ENCODE results near the gene GALP.
"Not testable (repeated sequence)": the region's sequence is repeated elsewhere in the genome, so short reads cannot be mapped to it uniquely, and the experiment has no call there.

Gene GALP

DNA sequence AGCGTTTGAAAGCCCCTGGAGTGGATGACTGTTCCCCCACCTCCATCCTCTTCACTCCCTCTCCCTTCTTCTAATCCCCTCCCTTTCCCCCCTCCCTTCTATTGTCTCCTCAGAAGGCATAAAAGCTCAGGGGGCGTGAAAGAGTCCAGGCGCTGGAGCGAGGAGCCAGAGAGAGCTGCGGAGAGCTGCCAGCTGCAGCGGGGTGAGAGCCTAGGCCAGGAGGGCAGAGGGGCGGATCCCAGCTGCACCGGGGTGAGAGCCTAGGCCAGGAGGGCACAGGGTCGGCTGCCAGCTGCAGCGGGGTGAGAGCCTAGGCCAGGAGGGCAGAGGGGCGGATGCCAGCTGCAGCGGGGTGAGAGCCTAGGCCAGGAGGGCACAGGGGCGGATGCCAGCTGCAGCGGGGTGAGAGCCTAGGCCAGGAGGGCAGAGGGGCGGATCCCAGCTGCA, at the start of gene GALP:
TSS of gene GALP (plus strand) at position 148 of the 447 bp plus-strand sequence. CDS start 1,101 bp downstream, outside the sequence.
- DNase-seq = not testable (repeated sequence)

DNA sequence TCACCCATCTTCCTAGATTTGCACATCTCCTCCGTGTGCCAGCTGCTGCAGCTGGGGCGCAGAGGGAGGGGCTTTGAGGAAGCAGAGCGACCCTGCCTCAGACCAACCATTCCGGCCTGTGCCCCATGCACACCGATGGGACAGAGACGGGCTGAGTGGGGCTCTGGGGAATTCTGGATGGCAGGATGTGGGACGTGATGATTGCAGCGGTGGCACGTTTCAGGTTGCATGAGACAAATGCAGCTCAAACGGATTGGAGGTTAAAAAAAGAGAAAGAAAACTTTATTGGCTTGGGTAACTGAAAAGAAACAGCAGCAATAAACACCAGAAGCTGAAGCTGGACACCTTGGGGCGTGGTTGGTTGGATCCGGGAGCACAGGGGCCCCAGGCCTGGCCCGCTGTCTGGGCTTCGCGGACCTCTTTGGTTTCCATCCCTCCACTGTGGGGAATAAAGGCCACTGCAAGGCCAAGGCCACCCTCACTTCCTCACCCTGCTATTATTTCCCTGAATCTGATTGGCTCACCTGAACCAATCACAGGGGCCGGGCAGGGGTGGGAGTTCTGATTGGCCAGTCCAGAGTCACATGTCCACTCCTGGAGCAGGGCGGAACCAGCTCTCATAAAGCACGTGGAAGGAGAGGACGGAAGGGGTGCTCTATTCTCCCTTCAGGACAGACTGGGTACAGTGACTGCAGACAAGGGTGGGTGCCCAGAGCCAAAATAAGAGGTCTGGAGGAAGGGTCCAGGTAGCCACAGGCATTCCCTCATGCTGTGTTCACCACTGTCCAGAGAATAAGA, 48.6 kb upstream of the GALP start:
- DNase-seq = no peak

DNA sequence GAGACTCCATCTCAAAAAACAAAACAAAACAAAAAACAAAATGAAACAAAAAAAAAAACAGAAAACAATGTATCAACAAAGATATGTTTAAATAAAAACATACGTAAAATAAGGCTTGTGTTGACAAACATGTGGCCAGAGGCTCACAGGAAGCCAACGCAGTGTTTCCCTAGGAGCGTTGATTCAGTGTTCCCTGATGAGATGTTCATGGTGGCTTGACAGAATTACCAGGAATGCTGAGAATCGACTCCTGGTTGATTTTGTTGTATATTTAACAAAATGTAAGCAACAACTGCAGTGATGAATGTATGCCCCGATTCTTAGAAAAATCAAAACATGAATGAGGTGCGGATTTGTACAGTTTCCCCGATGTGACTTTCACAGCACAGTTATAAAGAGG, 45.8 kb upstream of the GALP start:
- no peak for DNase-seq

DNA sequence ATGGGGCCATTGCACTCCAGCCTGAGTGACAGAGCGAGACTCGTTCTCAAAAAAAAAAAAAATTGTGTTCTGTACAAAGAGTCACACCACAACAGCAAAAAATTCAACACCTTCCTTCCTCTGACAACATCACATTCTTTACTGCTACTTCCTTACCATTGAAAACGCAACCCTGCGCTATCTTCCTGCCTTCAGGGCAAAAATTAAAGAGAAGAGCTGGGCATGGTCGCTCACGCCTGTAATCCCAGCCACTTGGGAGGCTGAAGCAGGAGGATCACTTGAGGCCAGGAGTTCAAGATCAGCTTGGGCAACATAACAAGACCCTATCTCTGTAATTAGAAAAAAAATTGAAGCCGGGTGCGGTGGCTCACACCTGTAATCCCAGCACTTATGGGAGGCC, 44.2 kb upstream of the GALP start:
- no peak for DNase-seq

DNA sequence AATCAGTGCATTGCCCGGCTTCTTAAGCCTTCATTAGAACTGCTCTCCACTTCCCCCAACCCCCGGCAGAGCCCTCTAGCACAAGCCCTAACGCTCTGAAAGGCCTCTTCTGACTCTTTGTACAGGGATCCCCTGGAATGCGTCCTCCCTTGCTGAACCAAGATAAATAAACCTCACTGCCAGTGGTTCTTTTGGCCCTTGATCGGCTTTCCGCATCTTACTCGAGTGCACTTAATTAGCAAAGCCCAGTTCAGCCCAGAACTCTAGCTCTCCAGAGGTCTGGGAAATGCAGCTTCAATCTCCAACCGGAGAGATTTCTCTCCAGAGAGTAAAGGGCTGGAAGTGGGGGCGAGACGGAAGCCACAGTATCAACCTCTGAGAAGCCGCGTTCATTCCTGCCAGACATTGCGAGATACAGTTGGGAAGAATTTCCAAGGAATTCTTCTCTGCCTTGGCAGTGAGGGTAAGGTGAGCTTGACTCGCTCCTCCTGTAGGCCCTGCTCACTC, 43.4 kb upstream of the GALP start:
- no peak for DNase-seq

DNA sequence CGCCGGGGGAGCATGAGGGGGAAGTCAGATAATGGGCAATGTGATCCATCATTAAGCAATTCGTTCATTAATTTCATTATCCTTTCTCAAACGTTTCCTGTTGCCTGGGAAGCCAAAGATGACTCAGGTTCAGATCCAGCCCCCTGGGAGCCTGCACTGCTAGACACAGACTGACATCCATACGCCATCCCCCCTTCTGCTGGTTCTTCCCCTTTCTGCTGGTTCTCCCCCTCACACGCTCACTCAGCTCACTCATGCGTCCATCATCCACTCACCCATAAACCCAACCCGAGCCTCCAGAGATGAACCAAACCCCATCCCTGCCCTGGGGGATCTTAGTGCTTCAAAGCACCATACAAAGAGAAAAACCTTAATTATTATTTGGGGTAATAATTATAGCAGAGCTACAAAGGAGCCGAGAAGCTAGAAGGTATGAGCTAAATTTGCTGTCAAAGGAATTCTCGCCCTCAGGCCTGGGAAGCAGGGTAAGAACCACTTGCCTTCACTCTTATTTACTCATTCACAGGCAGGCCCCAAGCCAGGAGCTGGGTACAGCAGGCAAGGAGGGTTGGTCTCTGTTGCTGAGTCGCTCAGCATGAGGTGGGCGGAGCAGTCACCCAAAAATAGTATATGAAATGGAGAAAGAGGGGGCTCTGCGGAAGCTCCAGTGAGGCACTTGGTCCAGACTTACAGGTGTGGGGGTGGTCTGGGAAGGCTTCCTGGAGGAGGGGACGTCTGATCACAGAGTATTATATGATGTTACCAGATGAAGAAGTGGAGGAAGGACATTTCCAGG, 41.8 kb upstream of the GALP start:
- no peak for DNase-seq

DNA sequence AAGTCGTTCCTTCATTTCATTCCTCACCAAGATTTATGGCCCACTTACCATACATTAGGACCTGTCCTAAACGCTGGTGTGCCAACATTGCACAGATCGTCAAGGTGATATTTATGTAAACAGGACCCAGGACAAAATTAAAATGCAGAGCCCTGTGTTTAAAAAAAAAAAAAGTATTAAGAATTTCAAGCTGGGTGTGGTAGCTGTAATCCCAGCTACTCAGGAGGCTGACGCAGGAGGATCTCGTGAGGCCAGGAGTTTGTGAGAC, 41.2 kb upstream of the GALP start:
- no peak for DNase-seq

DNA sequence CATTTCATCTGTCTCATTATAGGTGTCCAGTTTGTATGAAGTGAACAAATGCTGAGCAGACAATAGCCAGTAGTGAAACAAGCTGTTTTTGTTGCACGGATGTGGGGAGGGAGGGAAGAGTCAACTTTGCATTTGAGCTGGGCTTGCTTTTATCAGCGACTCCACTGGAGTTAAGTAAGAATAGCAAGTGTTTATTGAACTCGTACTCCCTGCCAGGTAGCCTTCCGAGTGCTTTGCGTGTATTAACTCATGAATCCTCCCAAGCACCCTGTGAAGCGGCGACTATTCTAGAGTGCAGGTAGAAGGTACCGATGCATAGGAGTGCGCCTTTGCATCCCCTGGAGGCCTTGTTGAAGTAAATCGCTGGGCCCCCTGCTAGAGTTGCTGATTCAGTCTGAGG, 39.4 kb upstream of the GALP start:
- DNase-seq = no peak

DNA sequence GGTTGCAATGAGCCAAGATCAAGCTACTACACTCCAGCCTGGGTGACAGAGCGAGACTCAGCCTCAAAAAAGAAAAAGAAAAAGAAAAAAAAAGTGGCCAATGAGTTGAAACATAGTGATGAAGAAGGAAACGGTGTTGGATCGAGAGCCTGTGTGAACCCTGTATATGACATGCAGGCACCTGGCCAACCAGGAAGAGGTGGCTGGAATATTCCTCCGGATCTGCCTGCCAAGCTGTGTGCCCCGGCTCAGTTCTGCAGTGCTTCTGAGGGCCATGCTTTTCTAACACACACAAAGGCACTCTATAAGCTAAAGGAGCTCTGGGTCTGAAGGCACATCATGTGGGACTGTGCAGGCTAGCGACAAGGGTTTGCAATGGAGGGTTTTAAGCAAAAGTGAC, 38.4 kb upstream of the GALP start:
- DNase-seq = no peak

DNA sequence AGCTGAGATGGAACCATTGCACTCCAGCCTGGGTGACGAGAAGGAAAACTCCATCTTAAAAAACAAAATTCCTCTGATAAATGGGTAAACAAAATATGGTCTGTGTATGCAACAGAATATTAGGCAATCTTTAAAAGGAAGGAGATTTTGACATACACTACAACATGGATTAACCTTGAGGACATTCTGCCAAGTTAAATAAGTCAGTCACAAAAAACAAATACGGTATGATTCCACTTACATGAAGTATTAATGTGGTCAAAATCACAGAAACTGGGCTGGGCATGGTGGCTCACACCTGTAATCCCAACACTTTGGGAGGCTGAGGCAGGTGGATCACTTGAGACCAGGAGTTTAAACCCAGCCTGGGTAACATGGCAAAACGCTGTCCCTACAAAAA, 37.7 kb upstream of the GALP start:
- DNase-seq = no peak

DNA sequence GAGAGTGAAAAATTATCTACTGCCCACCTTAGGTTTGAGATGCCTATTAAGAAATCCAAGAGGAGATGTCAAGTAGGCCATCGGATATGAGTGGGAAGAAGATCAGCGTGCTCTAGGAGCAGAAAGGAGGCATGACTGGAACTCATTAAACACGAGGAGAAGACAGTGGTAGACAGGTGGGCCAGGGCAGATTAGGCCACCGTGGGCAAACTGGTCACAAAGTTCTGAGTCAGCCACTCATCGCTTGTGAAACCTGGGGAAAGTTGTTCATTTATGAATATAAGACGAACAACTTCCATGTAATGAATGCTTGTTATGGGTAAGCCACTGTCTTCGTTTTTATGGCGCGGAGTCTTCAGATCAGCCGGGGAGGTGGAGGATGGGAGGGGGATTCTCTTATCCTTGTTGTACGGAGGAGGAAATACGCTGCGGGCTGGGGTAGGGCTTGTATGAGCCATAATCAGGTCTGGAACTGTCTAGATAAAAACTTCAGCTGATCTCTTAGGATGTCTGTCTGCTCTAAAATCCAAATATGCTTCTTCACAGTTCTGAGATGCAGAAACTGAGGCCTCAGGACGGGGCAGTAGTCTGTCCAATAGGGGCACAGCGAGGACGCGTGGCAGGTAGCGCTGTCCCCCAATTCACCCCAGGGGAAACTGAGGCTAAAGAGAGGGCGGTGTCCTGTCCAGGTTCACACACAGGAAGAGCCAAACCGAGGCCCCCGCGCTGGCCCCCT, 35.8 kb upstream of the GALP start:
- DNase-seq = no peak

DNA sequence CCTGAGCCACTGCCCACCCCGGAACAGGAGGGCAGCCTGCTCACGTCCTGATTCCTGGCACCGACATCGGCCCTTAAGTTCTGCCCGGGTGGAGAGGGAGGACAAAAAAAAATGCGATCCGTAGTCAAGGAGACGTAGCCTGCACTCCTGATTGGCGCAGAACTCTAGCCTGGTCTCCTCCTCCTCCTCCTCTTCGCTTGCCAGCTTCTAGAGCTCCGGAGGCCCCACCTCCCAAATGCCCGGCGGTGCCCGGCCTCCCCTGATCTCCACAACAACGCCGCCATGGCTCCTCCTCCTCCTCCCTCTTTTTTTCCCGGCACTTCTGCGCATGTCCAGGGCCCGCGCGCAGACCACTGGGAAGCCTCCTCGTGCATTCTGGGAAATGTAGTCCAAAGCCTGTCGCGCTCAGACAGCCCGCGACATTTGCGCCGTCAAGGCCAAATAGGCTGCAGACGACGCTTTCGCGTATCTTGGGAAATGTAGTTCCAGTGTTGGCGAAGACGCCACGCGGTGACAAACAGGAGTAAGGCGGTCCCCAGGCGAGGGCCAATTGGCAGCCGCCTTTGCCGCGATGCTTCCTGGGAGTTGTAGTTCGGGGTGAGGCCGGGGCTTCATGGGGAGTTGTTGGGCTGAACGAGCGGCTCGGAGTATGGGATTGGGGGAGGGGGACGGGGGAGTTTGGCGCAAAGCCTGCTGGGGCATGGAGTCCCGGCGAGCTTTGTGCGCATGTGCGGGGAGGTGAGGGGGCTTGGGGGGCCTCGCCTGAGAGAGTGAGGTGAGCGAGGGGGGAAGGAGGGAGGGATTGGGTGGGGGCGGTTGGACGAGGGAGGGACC, 35.0 kb upstream of the GALP start, which contains the start of gene ZNF444:
TSS of gene ZNF444 (plus strand) at position 705 of the 834 bp plus-strand sequence. CDS start 5,625 bp downstream, outside the sequence.
- peak; percentile 100 for DNase-seq

DNA sequence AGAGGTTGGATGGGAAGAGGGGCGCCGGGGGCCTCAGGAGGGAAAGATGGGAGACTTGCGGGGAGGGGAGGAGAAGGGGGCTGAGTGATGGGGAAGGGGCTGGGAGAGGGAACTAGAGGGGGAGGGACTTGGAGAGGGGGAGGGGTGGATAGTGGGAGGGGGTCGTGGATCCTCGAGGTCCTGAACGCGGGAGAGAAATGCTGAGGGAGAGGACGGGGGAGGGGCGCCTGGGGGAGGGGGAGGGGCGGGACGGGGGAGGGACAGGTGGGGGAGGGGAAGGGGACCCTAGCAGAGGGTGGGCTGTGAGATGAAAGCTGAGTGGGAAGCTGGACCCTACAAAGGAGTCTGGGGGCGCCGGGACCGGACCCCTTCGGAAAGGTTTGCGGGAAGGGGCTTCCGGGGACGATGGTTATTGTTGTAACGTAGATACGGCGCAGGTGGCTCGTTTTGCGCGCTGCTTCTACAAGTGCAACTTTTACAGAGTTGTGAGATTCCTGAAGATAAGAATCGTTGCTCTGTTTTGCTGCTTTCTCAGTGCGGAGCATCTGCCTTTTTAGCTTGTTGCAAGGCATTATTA, 34.3 kb upstream of the GALP start:
- DNase-seq = no peak

DNA sequence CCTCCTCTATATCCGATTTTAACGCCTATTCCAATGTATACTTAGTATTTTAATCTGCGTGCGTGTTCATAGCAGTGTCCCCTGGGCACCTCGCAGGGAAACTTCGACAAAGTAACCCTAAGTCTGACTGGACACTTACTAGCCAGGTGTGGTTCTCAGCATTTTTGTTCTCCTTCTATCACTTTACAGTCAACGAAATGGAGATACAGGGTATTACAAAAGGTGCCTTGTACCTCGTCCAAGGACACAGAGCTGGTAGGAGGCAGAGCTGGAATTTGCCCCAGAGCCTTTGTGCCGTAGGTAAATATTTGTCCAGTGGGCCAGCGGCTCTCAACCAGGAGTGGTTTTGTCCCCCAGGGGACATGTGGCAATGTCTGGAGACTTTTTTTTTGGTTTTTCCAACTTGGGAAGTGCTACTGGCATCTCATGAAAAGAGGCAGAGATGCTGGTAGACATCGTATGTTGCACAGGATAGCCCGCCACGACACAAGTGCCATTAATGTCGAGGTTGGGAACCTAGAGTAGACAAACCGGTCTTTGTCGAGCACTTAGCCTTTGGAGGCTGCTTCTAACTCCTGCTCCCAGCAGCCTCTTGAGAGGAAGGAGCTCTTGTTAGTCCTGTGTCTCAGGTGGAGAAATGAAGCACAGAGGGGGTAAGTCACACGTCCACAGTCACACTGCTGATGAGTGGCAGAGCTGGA, 33.6 kb upstream of the GALP start:
- no peak for DNase-seq

DNA sequence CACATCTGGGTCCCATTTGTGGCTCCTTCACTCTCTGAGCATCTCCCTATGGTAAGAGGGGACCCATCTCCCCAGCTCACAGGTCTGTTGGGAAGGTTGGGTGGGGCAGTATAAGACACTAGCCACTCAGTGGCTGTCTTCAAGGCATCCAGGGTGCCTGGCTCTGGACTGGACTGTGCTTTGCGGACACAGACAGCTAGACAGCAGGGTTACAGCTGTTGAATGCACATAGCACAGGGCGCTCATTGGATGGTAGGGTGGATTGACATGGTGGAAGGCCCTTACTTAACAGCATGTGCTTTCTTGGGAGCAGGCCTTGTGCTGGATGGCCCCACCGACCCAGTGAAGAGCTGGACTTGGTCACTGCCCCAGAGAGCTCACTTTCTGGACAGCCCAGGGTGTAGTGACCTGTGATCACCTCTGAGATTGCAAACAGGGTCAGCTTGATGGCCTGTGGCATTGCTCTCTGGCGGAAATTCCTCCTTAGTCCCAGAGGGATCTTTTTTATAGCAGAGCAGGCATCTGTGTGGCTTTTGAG, 32.8 kb upstream of the GALP start:
- no peak for DNase-seq

DNA sequence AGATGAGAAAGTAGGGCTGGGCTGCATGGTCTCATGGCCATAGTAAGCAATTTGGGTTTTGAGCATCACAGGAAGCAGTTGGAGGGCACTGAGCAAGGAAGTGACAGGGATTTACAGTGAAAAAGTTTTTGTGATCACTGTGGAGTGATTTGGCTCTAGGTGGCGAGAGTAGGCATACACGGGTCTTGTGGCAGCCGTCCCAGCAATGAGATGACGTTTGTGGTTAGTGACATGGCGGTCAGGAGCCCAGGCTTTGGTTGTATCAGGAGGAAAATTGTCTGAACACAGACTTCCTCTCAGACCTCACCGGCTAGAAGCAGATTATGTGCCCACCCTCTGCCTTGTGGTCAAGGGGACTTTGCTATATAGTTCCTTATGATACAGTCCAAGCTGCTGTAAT, 31.4 kb upstream of the GALP start:
- no peak for DNase-seq

DNA sequence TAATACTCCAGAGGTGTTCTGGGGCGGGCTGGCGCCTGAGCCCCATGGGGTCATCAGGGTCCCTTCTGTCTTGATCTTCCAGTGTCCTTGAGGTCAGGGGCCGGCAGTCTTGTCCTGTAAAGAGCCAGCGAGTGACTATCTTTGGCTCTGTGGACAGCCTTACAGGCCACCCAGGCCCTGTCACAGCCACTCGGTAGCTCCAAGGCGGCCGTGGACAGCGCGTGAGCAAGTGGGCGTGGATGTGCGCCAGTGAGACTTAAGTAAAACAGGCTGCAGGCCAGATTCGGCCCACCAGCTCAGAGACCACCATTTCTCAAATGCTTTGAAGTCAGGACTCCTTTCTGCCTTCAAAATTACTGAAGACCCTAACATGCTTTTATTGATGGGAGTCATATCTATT, 31.0 kb upstream of the GALP start:
- DNase-seq = no peak

DNA sequence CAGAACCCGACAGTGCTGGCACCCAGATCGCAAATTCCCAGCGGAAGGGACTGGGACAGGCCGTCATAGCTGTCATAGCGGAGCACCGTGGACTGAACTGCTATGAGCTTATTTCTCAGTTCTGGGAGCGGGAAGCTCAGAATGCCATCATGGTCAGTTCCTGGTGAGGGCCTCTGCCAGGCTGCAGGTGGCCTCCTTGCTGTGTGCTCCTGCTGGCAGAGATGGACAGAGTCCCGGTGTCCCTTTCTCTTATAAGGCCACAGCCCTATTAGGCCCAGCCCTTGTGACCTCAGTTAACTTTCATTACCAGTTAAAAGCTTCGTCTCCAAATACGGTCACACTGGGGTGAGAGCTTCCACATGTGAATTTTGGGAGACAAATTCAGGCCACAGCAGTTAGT, 30.1 kb upstream of the GALP start:
- DNase-seq = no peak

DNA sequence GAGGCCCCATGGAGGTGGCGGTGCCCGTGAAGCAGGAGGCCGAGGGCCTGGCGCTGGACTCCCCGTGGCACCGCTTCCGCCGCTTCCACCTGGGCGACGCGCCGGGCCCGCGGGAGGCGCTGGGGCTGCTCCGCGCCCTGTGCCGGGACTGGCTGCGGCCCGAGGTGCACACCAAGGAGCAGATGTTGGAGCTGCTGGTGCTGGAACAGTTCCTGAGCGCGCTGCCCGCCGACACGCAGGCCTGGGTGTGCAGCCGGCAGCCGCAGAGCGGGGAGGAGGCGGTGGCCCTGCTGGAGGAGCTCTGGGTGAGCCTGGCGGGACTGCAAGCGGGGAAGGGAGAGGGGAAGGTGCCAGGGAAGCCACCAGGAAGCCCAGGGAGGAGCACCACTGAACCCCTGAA, 28.9 kb upstream of the GALP start:
- no peak for DNase-seq

DNA sequence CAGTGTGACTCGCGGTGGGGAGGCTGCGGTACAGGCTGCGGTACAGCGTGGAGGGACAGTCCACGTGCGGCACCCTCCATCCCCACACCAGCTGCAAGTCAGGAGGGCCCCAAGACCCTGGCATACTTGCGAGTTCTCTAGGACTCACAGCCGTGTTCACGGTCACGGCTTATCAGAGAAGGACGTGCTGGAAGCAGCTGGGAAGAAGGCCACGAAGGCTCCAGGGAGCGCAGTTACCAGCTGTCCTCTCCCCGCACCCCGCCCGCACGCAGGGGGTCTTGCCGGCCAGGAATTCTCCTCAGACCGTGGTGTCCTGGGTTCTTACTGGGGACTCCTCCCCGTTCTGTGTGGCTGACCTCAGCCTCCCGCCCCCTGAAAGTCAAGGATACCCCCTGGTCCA, 28.5 kb upstream of the GALP start:
- DNase-seq = no peak

DNA sequence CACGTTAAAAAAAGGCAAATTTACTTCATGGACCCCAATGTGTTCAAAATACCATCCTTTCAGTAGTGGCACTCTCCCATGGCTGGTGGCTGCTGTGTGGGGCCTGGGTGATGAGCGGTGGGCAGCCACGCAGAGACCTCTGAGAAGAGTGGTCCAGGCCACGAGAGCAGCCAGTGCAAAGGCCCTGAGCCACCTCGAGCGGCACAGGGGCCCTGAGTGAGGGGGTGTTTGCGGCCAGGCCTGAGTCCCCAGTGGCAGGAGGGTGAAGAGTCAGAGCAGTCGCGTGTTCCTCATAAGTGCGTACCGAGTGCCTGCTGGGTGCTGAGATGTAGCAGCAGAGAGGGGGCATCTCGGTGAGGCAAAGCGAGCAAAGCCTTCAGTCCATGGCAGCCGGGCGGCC, 27.7 kb upstream of the GALP start:
- no peak for DNase-seq
